SH-SY5Y (cell line): ENCODE data around the gene PLEKHA7.

Source experiments
- GATA2 ChIP-seq: IDR thresholded peaks from 2 replicates; pipeline ENCODE4 v1.6.1; 2011; ENCODE audit warnings: mild to moderate bottlenecking, low read depth, low read length
- GATA3 ChIP-seq: IDR thresholded peaks from 2 replicates; pipeline ENCODE4 v1.6.1; 2011; ENCODE audit warnings: low read depth, mild to moderate bottlenecking, low read length, moderate library complexity

GRCh38 chr11:16844268-16844771 is 169.9 kb downstream of the PLEKHA7 start:
- no peak for TF ChIP-seq GATA2
- TF ChIP-seq GATA3 = no peak
